Activated CD4-positive, alpha-beta T cell treated with anti-CD3 and anti-CD28 coated beads, Interleukin-2, amount 10 ng/mL, durations not matched to agents 7 days and 5 days (primary cell): ENCODE data around the gene CES2. TPM values are rescaled to one million over a fixed set of nuclear protein-coding genes. Genes with fewer than 3 reads are reported as not detected.
"Not testable (repeated sequence)": the region's sequence is repeated elsewhere in the genome, so short reads cannot be mapped to it uniquely, and the experiment has no call there.

Experiments used
- CTCF ChIA-PET: fragments of 350-600 bp; sonication (Branson Sonifier 250); formaldehyde crosslinking; loops from one replicate; lab custom pipeline; 2021; ENCODE audit warnings: antibody characterized with exemption; lab: Charles Lee
- POLR2A ChIA-PET: fragments of 350-600 bp; sonication (Branson Sonifier 250); formaldehyde crosslinking; loops from one replicate; lab custom pipeline; 2021; ENCODE audit warnings: antibody characterized with exemption; lab: Charles Lee
- DNase-seq: peaks from one replicate; pipeline ENCODE4 v3.0.0-alpha.2; 2020
- H3K27ac Mint-ChIP-seq: one replicate; pipeline ENCODE4 v1.8.0; 2021; ENCODE audit warnings: mild to moderate bottlenecking, moderate library complexity, mixed read lengths
- H3K27me3 Mint-ChIP-seq: one replicate; pipeline ENCODE4 v1.8.0; 2021; ENCODE audit warnings: mixed read lengths
- H3K36me3 Mint-ChIP-seq: one replicate; pipeline ENCODE4 v1.8.0; 2021; ENCODE audit warnings: low read depth, mixed read lengths
- H3K4me1 Mint-ChIP-seq: one replicate; pipeline ENCODE4 v1.8.0; 2021; ENCODE audit warnings: mixed read lengths
- H3K4me3 Mint-ChIP-seq: one replicate; pipeline ENCODE4 v1.8.0; 2021; ENCODE audit warnings: mild to moderate bottlenecking, moderate library complexity, mixed read lengths
- H3K9me3 Mint-ChIP-seq: one replicate; pipeline ENCODE4 v1.8.0; 2021; ENCODE audit warnings: mixed read lengths
- total RNA-seq, 2 experiments: library from RNA; stranded (reverse); gene quantifications; one replicate each; pipeline ENCODE4 v1.2.3, GENCODE V29; 2021

The CES2 gene
- total RNA-seq, 2 experiments from 2014 or later, result 31.5 to 34.9 TPM

- H3K4me3 Mint-ChIP-seq, result no peak overlapping the region
- ChIA-PET POLR2A (no interaction called here), CTCF (interaction anchor here (0.8 to 3.7 kb wide), 5 partner anchors 12 to 181 kb away, joined by 3 to 17 read pairs (median 7); partner anchors contain the start of gene CES3)
- H3K4me1 Mint-ChIP-seq, result peaks cover 37% of the 10 kb centered on the region
- no peak overlapping the region for H3K27ac Mint-ChIP-seq
- H3K36me3 Mint-ChIP-seq, result no peaks in the 10 kb centered on the region
- H3K9me3 Mint-ChIP-seq, result no peaks in the 10 kb centered on the region
- H3K27me3 Mint-ChIP-seq, result no peaks in the 10 kb centered on the region
- DNase-seq, result no peak
Measured at GRCh38 chr16:66973716-66974115, 38.4 kb downstream of the CES2 start.

GRCh38 chr16:66974156-66974931 is 39.0 kb downstream of the CES2 start:
- not testable (repeated sequence) for H3K27me3 Mint-ChIP-seq, H3K9me3 Mint-ChIP-seq, H3K36me3 Mint-ChIP-seq, DNase-seq
- Mint-ChIP-seq H3K4me3 (peak overlapping the region; percentile 55), H3K4me1 (peaks cover 43% of the 10 kb centered on the region), H3K27ac (peak overlapping the region; percentile 85)
- POLR2A ChIA-PET, result interaction anchor here (0.6 kb wide), 1 partner anchor 40 kb away, joined by 3 read pairs; no protein-coding TSS in a partner anchor
- CTCF ChIA-PET, result interaction anchor here (1.2 to 3.7 kb wide), 7 partner anchors 10 to 201 kb away, joined by 3 to 17 read pairs (median 6); partner anchors contain the start of gene CES3

- CTCF ChIA-PET, result interaction anchor here (1.2 to 3.7 kb wide), 7 partner anchors 10 to 201 kb away, joined by 3 to 17 read pairs (median 6); partner anchors contain the start of gene CES3
- Mint-ChIP-seq H3K4me3 (peak overlapping the region; percentile 55), H3K27ac (peak overlapping the region; percentile 85), H3K4me1 (peaks cover 48% of the 10 kb centered on the region)
- H3K36me3 Mint-ChIP-seq, H3K9me3 Mint-ChIP-seq, H3K27me3 Mint-ChIP-seq: not testable (repeated sequence)
- POLR2A ChIA-PET, result interaction anchor here (0.6 kb wide), 1 partner anchor 39 kb away, joined by 3 read pairs; no protein-coding TSS in a partner anchor
- peak; percentile 44 for DNase-seq
Measured at GRCh38 chr16:66974932-66975246, 39.6 kb downstream of the CES2 start.

- POLR2A ChIA-PET, result no interaction called here
- H3K4me3 Mint-ChIP-seq, result peak overlapping the region; percentile 55
- CTCF ChIA-PET, result interaction anchor here (0.8 to 4.0 kb wide), 17 partner anchors 10 to 200 kb away, joined by 3 to 21 read pairs (median 6); partner anchors contain the start of genes CES3, FBXL8 and TRADD
- no peaks in the 10 kb centered on the region for H3K36me3 Mint-ChIP-seq
- no peaks in the 10 kb centered on the region for H3K9me3 Mint-ChIP-seq
- peaks cover 53% of the 10 kb centered on the region for H3K4me1 Mint-ChIP-seq
- DNase-seq, result no peak
- peak overlapping the region; percentile 85 for H3K27ac Mint-ChIP-seq
- H3K27me3 Mint-ChIP-seq, result no peaks in the 10 kb centered on the region
Measured at GRCh38 chr16:66975302-66975893, 40.1 kb downstream of the CES2 start.

GRCh38 chr16:66976746-66977145 is 41.4 kb downstream of the CES2 start:
- POLR2A ChIA-PET, result interaction anchor here (0.5 kb wide), 1 partner anchor 219 kb away, joined by 3 read pairs; no protein-coding TSS in a partner anchor
- Mint-ChIP-seq H3K4me3 (no peak overlapping the region), H3K4me1 (peaks cover 60% of the 10 kb centered on the region), H3K9me3 (no peaks in the 10 kb centered on the region), H3K27ac (peak overlapping the region; percentile 17), H3K36me3 (no peaks in the 10 kb centered on the region), H3K27me3 (no peaks in the 10 kb centered on the region)
- CTCF ChIA-PET, result interaction anchor here (0.8 to 4.0 kb wide), 18 partner anchors 8 to 209 kb away, joined by 3 to 21 read pairs (median 4); partner anchors contain the start of genes B3GNT9, CES3, FBXL8 and TRADD
- DNase-seq, result no peak

- peaks cover 67% of the 10 kb centered on the region for H3K4me1 Mint-ChIP-seq
- POLR2A ChIA-PET, result no interaction called here
Measured at GRCh38 chr16:66977341-66978113, 42.2 kb downstream of the CES2 start.

GRCh38 chr16:66979011-66979717 is 43.8 kb downstream of the CES2 start:
- peak overlapping the region; percentile 50 for H3K27ac Mint-ChIP-seq

More at GRCh38 chr16:66977341-66978113, 42.2 kb downstream of the CES2 start:
- no peaks in the 10 kb centered on the region for H3K27me3 Mint-ChIP-seq
- peaks cover under 1% of the 10 kb centered on the region for H3K9me3 Mint-ChIP-seq
- H3K36me3 Mint-ChIP-seq, result peaks cover 2% of the 10 kb centered on the region
- no peak overlapping the region for H3K4me3 Mint-ChIP-seq
- DNase-seq, result peak; percentile 91
- CTCF ChIA-PET, result interaction anchor here (0.8 to 4.0 kb wide), 20 partner anchors 9 to 208 kb away, joined by 3 to 21 read pairs (median 4); partner anchors contain the start of genes B3GNT9, CES3, FBXL8 and TRADD
- H3K27ac Mint-ChIP-seq, result peak overlapping the region; percentile 62

GRCh38 chr16:66983033-66983432 is 47.7 kb downstream of the CES2 start:
- DNase-seq, result no peak
- H3K27ac Mint-ChIP-seq, result peak overlapping the region; percentile 96
- H3K4me1 Mint-ChIP-seq, result peaks cover 79% of the 10 kb centered on the region
- H3K36me3 Mint-ChIP-seq, result peaks cover 5% of the 10 kb centered on the region
- ChIA-PET CTCF (interaction anchor here (0.6 to 1.9 kb wide), 8 partner anchors 11 to 270 kb away, joined by 3 to 9 read pairs (median 5); no protein-coding TSS in a partner anchor), POLR2A (no interaction called here)
- H3K4me3 Mint-ChIP-seq, result no peak overlapping the region
- no peaks in the 10 kb centered on the region for H3K27me3 Mint-ChIP-seq
- peaks cover 4% of the 10 kb centered on the region for H3K9me3 Mint-ChIP-seq

More at GRCh38 chr16:66979011-66979717, 43.8 kb downstream of the CES2 start:
- peaks cover 2% of the 10 kb centered on the region for H3K9me3 Mint-ChIP-seq
- POLR2A ChIA-PET, result no interaction called here
- CTCF ChIA-PET, result interaction anchor here (0.6 to 4.0 kb wide), 7 partner anchors 13 to 206 kb away, joined by 3 to 21 read pairs (median 7); partner anchors contain the start of genes FBXL8 and TRADD
- DNase-seq, result no peak
- H3K4me1 Mint-ChIP-seq, result peaks cover 80% of the 10 kb centered on the region
- peaks cover 5% of the 10 kb centered on the region for H3K36me3 Mint-ChIP-seq
- no peaks in the 10 kb centered on the region for H3K27me3 Mint-ChIP-seq
- H3K4me3 Mint-ChIP-seq, result no peak overlapping the region

- Mint-ChIP-seq H3K27me3 (no peaks in the 10 kb centered on the region), H3K27ac (peak overlapping the region; percentile 96), H3K36me3 (peaks cover 5% of the 10 kb centered on the region), H3K9me3 (peaks cover 4% of the 10 kb centered on the region), H3K4me3 (peak overlapping the region; percentile 1), H3K4me1 (peaks cover 70% of the 10 kb centered on the region)
- POLR2A ChIA-PET, result interaction anchor here (2.0 kb wide), 1 partner anchor 29 kb away, joined by 6 read pairs; no protein-coding TSS in a partner anchor
- CTCF ChIA-PET, result interaction anchor here (0.6 to 2.7 kb wide), 10 partner anchors 10 to 465 kb away, joined by 3 to 16 read pairs (median 3); partner anchors contain the start of gene CES3
- peak; percentile 64 for DNase-seq
Measured at GRCh38 chr16:66984892-66985311, 49.6 kb downstream of the CES2 start.

GRCh38 chr16:66986559-66986958 is 51.2 kb downstream of the CES2 start:
- H3K36me3 Mint-ChIP-seq, result peaks cover 5% of the 10 kb centered on the region
- peaks cover 59% of the 10 kb centered on the region for H3K4me1 Mint-ChIP-seq
- H3K27me3 Mint-ChIP-seq, result no peaks in the 10 kb centered on the region
- no peak for DNase-seq
- no peak overlapping the region for H3K4me3 Mint-ChIP-seq
- ChIA-PET CTCF (interaction anchor here (0.9 to 2.7 kb wide), 5 partner anchors 8 to 200 kb away, joined by 3 to 16 read pairs (median 4); no protein-coding TSS in a partner anchor), POLR2A (no interaction called here)
- peak overlapping the region; percentile 83 for H3K27ac Mint-ChIP-seq
- peaks cover 4% of the 10 kb centered on the region for H3K9me3 Mint-ChIP-seq

- H3K4me3 Mint-ChIP-seq, result peak within 1 kb of the TSS; percentile 8
- peaks cover 2% of the 10 kb centered on the region for H3K9me3 Mint-ChIP-seq
- ChIA-PET CTCF (interaction anchor here (1.2 to 2.9 kb wide), 6 partner anchors 11 to 167 kb away, joined by 3 to 9 read pairs (median 4); no protein-coding TSS in a partner anchor), POLR2A (no interaction called here)
- DNase-seq, result no peak
- H3K4me1 Mint-ChIP-seq, result peaks cover 47% of the 10 kb centered on the region
- peak within 1 kb of the TSS; percentile 75 for H3K27ac Mint-ChIP-seq
- H3K36me3 Mint-ChIP-seq, result peaks cover 3% of the 10 kb centered on the region
- no peaks in the 10 kb centered on the region for H3K27me3 Mint-ChIP-seq
Measured at GRCh38 chr16:66988197-66988788, 53.0 kb downstream of the CES2 start, which contains the start of gene CES4A. Gene CES4A, plus strand, starts transcription at chr16:66988589. Its CDS starts 184 bp downstream, at chr16:66988773.
